ENCODE measurements around the gene USP48. TPM values are rescaled to one million over a fixed set of nuclear protein-coding genes. Genes with fewer than 3 reads are reported as not detected.
A peak's percentile ranks its signal among the peaks of the same experiment; 100 is the strongest.

USP48 gene
- total RNA-seq, 1 experiment from 2014 or later = 84.8 TPM

- H4K8ac ChIP-seq (replicated peaks; ENCODE audit: insufficient read length, low read depth, low read length) = no peak overlapping the region
- H2BK5ac ChIP-seq (ENCODE audit: insufficient read length, low read length) = no peak overlapping the region
- no peak overlapping the region for H3K9ac ChIP-seq (ENCODE audit: extremely low read depth, insufficient read length, low read length)
- peak overlapping the region in 2 of 3 experiments; percentile 18 to 88; a peak in 2 of 7 replicates for H3K27ac Mint-ChIP-seq
- H3K23ac ChIP-seq (ENCODE audit: insufficient read length, low read depth, low read length) = no peak overlapping the region
- no peak overlapping the region for H2BK20ac ChIP-seq (ENCODE audit: low read depth, low read length, poor library complexity, severe bottlenecking)
- H3K56ac ChIP-seq (ENCODE audit: insufficient read length, low read depth, low read length) = no peak overlapping the region
- H4K5ac ChIP-seq (ENCODE audit: insufficient read length, low read depth, low read length) = no peak overlapping the region
- no peaks in the 10 kb centered on the region for H4K20me1 ChIP-seq (ENCODE audit: control insufficient read depth, insufficient read depth, insufficient read length)
- H3K14ac ChIP-seq (ENCODE audit: insufficient read depth, low read length) = no peak overlapping the region; the same call in 1 of the 2 replicates
- no peak overlapping the region for H3T11ph ChIP-seq (ENCODE audit: low read length)
- H3K4me3 Mint-ChIP-seq = no peak overlapping the region
- TF ChIP-seq, protein P1, sequence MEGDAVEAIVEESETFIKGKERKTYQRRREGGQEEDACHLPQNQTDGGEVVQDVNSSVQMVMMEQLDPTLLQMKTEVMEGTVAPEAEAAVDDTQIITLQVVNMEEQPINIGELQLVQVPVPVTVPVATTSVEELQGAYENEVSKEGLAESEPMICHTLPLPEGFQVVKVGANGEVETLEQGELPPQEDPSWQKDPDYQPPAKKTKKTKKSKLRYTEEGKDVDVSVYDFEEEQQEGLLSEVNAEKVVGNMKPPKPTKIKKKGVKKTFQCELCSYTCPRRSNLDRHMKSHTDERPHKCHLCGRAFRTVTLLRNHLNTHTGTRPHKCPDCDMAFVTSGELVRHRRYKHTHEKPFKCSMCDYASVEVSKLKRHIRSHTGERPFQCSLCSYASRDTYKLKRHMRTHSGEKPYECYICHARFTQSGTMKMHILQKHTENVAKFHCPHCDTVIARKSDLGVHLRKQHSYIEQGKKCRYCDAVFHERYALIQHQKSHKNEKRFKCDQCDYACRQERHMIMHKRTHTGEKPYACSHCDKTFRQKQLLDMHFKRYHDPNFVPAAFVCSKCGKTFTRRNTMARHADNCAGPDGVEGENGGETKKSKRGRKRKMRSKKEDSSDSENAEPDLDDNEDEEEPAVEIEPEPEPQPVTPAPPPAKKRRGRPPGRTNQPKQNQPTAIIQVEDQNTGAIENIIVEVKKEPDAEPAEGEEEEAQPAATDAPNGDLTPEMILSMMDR (conservative IDR thresholded peaks at IDR 0.05) = no peak
- no peaks in the 10 kb centered on the region for H3K79me1 ChIP-seq (ENCODE audit: insufficient read depth, low read depth, low read length, poor library complexity, severe bottlenecking)
- H3K36me3 Mint-ChIP-seq (ENCODE audit: insufficient read depth in 1 of 3, low read depth in 3 of 3) = peaks cover 18 to 40% (median 32%) of the 10 kb centered on the region in 3 experiments
- no peaks in the 10 kb centered on the region; the same call in 1 of the 2 replicates for H3K27me3 Mint-ChIP-seq (ENCODE audit: low read depth)
- H2AK5ac ChIP-seq (ENCODE audit: insufficient read length, low read length) = no peak overlapping the region
- no peak overlapping the region for H3K27ac ChIP-seq (ENCODE audit: insufficient read length, low read depth, low read length)
- no peak overlapping the region for H3K4ac ChIP-seq (ENCODE audit: low read depth, low read length)
- H3K79me2 ChIP-seq (ENCODE audit: insufficient read depth, low read length) = no peaks in the 10 kb centered on the region
- H3K9me3 Mint-ChIP-seq = no peaks in the 10 kb centered on the region
- H3K27me3 ChIP-seq (ENCODE audit: insufficient read depth, low read length) = no peaks in the 10 kb centered on the region
- H3K4me1 Mint-ChIP-seq = peaks cover 0 to 6% of the 10 kb centered on the region in 2 experiments; a peak in 1 of 4 replicates
- no peak overlapping the region for H2BK120ac ChIP-seq (ENCODE audit: low read depth, low read length, poor library complexity, severe bottlenecking)
- no peaks in the 10 kb centered on the region for H3K4me1 ChIP-seq (ENCODE audit: insufficient read depth, low read length)
- no peak overlapping the region for H2BK15ac ChIP-seq (ENCODE audit: low read depth, low read length)
- H3K23me2 ChIP-seq (ENCODE audit: insufficient read length, low read depth, low read length, poor library complexity, severe bottlenecking) = no peaks in the 10 kb centered on the region
- H3K9me3 ChIP-seq (ENCODE audit: control insufficient read depth, low read depth, low read length) = no peaks in the 10 kb centered on the region
- no peak overlapping the region for H2BK12ac ChIP-seq (ENCODE audit: insufficient read length, low read depth, low read length)
- H4K91ac ChIP-seq (ENCODE audit: insufficient read length, low read depth, low read length) = no peak overlapping the region
- no peak for DNase-seq
- WGBS (ENCODE audit: extremely low coverage, insufficient read length, low lambda C conversion rate) = no CpG with 5 or more reads among the region's 22 CpGs
- no peak overlapping the region for H3K4me2 ChIP-seq (ENCODE audit: insufficient read depth, insufficient read length, low read length)
- H3K18ac ChIP-seq (ENCODE audit: insufficient read length, low read depth, low read length) = no peak overlapping the region
- no peak overlapping the region for H2AFZ ChIP-seq (ENCODE audit: low read length)
Observed at GRCh38 chr1:21823980-21824702, 41.2 kb upstream of the USP48 start.
